ENCODE measurements around the gene PDK4.
"Not testable (repeated sequence)": the region's sequence is repeated elsewhere in the genome, so short reads cannot be mapped to it uniquely, and the experiment has no call there.

PDK4 gene

GRCh38 chr7:95604811-95605210 lies 8.5 kb upstream of the PDK4 start:
- not testable (repeated sequence) for DNase-seq (ENCODE audit: low spot score)

GRCh38 chr7:95604397-95604796 lies 8.1 kb upstream of the PDK4 start:
- DNase-seq (ENCODE audit: low spot score) = not testable (repeated sequence)

- no peak for DNase-seq (ENCODE audit: low spot score)
Measured at GRCh38 chr7:95602421-95602820, 6.1 kb upstream of the PDK4 start.

- no peak for DNase-seq (ENCODE audit: low spot score)
Measured at GRCh38 chr7:95601316-95601715, 5.0 kb upstream of the PDK4 start.

- DNase-seq (ENCODE audit: low spot score) = no peak
Measured at GRCh38 chr7:95599069-95599468, 2.8 kb upstream of the PDK4 start.

- no peak for DNase-seq (ENCODE audit: low spot score)
Measured at GRCh38 chr7:95598511-95598910, 2.2 kb upstream of the PDK4 start.

GRCh38 chr7:95595746-95596197 lies 544 bp downstream of the PDK4 start:
- no peak for DNase-seq (ENCODE audit: low spot score)

GRCh38 chr7:95594185-95594584 lies 2.1 kb downstream of the PDK4 start:
- DNase-seq (ENCODE audit: low spot score) = no peak

GRCh38 chr7:95593343-95593742 lies 3.0 kb downstream of the PDK4 start:
- no peak for DNase-seq (ENCODE audit: low spot score)

GRCh38 chr7:95592570-95592969 lies 3.7 kb downstream of the PDK4 start:
- no peak for DNase-seq (ENCODE audit: low spot score)

GRCh38 chr7:95590387-95591248 lies 5.7 kb downstream of the PDK4 start:
- no peak for DNase-seq (ENCODE audit: low spot score)

GRCh38 chr7:95589766-95590165 lies 6.5 kb downstream of the PDK4 start:
- no peak for DNase-seq (ENCODE audit: low spot score)

GRCh38 chr7:95589031-95589430 lies 7.3 kb downstream of the PDK4 start:
- no peak for DNase-seq (ENCODE audit: low spot score)

- DNase-seq (ENCODE audit: low spot score) = no peak
Measured at GRCh38 chr7:95586951-95587301, 9.4 kb downstream of the PDK4 start.

- DNase-seq (ENCODE audit: low spot score) = no peak
Measured at GRCh38 chr7:95585426-95585789, 10.9 kb downstream of the PDK4 start.

- no peak for DNase-seq (ENCODE audit: low spot score)
Measured at GRCh38 chr7:95584769-95585425, 11.4 kb downstream of the PDK4 start.

GRCh38 chr7:95583834-95584621 lies 12.3 kb downstream of the PDK4 start:
- DNase-seq (ENCODE audit: low spot score) = no peak

- no peak for DNase-seq (ENCODE audit: low spot score)
Measured at GRCh38 chr7:95582578-95583293, 13.6 kb downstream of the PDK4 start.

- no peak for DNase-seq (ENCODE audit: low spot score)
Measured at GRCh38 chr7:95581467-95581866, 14.8 kb downstream of the PDK4 start.

- DNase-seq (ENCODE audit: low spot score) = no peak
Measured at GRCh38 chr7:95579318-95579717, 17.0 kb downstream of the PDK4 start.

- DNase-seq (ENCODE audit: low spot score) = no peak
Measured at GRCh38 chr7:95578299-95578855, 17.9 kb downstream of the PDK4 start.

- no peak for DNase-seq (ENCODE audit: low spot score)
Measured at GRCh38 chr7:95577137-95577536, 19.2 kb downstream of the PDK4 start.

Data from CD4-positive, alpha-beta T cell treated with Interleukin-15 for 4 hours (primary cell).